CD1c-positive myeloid dendritic cell (primary cell): ENCODE data around the gene RAB6B.
A peak's percentile ranks its signal among the peaks of the same experiment; 100 is the strongest.
"Not testable (repeated sequence)": the region's sequence is repeated elsewhere in the genome, so short reads cannot be mapped to it uniquely, and the experiment has no call there.

Source experiments
- DNase-seq: peaks from one replicate; pipeline ENCODE4 v3.0.0-alpha.2; 2016; ENCODE audit errors: extremely low spot score

The RAB6B gene

DNA sequence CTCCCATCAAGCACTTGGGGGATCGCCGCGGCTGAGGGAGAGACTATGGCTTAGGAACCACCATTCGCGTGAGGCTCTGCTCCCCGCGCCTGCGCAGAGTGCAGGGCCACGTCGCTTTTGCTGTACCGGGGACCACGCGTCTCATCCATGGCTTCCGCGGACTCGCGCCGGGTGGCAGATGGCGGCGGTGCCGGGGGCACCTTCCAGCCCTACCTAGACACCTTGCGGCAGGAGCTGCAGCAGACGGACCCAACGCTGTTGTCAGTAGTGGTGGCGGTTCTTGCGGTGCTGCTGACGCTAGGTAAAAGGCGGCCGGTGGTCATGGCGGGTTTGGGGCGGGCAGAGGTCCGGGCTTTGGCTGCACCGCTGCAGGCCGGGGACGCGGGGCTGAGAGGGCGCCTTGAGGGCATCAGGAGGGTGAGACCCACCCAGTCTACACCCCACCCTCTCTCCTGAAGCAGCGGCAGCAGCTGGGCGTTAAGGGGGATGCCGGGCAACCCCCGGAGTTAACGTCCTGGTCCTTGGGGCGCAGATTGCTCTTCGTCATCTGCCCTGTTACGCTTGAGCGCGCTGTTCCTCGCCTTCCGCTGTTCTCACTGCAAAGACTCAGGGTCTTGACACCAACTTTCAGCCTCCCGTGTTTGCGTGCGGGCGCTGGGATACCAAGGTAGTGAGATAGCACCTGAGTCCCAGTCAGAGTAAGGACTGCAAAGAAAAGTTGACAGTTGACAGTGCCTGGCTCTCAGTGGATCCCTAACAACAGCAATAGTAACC is 89.8 kb downstream of the RAB6B start, which contains the start of gene SRPRB:
Gene SRPRB, plus strand, starts transcription at position 114 of the 774 bp plus-strand sequence. Its CDS starts 34 bp downstream, at position 148.
- DNase-seq: peak; percentile 97

DNA sequence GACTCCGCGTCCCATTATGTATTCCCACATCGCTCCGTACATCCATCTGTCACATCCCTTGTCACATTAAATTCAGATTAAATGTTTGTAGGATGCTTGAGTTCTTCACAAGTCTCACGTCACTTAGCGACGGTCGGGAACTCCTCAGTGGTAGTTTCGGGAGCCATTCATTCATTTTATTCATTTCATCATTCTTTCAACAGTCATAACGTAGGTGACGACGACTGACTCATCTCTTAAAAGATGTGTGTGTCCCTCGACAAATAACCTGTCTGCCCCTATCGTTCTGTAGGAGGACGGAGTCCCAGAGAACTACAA is 90.3 kb downstream of the RAB6B start:
- DNase-seq: no peak

DNA sequence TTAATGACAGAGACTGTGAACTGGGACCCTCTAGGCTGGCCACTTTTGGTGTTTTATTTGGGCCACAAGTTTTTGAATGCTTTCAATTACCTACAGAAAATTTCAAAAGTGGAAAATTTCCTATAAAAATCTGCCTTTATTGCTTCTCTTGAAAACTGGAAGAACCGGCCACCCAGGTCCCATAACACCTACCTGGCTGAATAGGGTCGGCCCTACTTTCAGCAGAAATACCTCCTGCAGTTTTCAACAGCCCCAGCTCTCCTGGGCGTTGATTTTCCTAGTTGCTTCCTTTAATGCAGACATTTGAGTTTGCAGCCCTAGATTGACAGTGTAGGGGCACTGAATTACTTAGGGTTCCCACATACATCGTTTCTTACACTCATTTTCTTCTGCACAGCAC is 90.8 kb downstream of the RAB6B start:
- no peak for DNase-seq

DNA sequence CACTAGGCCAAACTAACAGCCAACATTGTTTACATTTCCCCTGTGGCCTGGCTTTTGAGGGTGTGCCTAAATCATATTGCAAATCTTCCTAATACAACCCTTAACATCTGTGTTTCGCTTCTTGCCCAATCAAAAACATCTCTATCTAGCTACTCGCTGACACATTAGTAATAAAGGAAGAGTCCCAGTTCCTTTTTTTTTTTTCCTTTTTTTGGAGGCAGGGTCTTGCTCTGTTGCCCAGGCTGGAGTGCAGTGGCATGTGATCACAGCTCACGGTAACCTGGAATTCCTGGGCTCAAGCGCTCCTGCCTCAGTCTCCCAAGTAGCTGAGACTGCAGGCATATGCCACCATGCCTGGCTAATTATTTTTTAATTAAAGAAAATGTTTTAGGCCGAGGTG is 92.2 kb downstream of the RAB6B start:
- DNase-seq: peak; percentile 51

DNA sequence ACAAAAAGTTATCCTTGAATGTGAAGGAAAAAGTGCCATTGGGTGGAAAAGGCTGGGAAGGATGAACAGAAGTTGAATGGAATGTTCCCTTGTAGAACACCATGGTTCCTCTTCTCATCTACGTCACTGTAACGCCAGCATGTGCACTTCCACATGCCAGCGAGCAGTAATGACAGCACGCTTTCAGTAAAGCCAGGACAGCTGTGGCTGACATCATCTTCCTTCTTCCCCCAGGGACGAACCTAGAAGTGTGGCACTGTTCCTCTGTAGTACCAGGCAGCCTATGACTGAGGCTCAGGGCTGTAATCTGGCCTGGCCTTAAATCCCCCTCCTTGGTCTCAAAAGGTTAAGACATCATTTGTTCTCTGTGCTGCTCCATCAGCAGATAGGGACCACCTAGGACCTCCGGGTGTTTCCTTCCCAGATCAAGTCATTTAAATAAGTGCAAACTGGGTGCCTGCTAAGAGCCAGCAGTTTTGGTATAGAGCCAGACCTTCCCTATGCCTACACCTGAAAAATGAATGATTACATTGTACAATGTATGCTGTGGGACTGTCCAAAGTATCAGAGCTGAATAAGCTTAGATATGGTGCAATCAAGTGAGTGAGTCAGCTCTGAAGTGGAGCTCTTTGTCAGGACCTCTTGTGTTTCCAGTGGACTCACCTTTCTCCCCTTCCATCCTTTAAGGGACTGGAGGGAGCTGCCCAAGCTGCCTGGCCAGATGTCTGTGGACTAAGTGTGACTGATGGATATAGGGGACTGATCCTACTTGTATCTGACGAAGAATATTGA is 95.7 kb downstream of the RAB6B start:
- peak; percentile 72 for DNase-seq

DNA sequence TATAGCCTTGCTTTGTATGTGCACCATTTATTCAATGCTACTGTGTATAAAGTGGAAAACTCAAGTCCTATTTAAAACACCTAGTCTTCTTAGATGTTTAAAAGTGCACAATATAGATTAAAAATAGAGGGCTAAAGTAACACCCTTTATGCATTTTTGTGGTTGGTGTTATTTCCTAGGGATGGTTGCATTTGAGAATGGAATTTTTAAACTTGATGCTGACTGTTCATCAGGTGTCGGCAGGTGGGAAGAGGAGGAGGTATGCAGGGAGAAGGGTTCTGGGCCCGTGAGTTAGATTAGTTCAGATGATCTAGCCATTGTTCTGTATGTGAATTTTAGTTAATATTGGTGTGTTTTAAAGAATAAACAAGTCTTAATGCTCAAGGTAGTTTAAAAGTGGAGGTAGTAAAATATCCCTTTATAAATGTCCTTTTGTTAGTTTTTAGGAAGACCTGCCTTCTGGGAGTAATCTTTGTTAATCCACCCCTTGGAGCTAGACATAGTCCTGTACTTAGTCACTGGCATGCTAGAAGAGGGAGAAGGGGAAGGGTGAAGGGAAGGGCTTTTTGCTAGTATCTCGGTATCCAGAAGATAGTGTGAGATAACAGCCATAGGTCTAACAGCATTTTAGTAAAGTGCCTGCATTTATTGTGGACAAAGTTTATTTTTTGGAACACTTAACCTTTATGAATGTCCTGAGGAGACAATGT is 98.1 kb downstream of the RAB6B start:
- DNase-seq: no peak

DNA sequence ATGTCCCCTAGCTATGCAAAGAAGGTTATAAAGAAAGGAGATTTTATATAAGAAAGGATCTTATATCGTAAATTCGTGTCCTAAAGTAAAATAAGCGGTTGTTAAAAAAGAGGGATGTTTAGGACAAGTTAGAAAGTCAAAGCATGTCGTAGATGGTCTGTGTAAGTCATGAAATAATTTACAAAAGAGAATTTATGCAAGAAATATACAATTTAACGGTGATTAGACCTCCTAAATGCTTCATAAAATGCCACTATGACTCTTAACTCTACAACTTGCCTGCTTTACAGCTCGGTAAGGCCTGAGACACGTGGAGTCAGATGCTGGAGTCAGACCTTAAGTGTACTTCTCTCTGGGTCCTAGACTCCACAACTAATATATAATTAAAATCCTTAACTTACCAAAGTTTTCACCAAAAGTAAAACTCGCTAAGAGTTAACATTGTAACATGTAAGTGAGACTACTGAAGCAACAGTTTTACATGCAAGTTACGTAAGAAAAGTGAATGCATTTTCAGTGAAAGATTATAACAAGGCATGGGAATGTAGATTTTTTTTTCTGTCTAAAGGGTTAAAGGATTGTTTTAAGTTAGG is 103.4 kb downstream of the RAB6B start:
- DNase-seq: no peak

DNA sequence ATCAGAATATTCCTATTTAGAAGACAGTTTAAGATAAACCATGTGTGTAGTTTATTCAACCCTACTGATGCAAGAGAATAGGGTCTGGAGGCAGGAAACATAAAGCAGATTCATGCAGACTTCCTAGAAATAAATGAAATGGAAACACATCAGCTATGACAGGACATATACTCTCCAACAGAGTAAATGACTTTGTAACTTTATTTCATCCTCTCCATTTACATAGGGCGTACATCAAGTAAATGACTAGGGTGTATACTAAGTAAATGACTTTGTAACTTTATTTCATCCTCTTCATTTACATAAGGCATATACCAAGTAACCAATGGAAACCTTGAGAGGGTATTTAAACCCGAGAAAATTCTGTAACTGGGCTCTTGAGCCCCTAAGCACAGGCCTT is 107.7 kb downstream of the RAB6B start:
- no peak for DNase-seq

DNA sequence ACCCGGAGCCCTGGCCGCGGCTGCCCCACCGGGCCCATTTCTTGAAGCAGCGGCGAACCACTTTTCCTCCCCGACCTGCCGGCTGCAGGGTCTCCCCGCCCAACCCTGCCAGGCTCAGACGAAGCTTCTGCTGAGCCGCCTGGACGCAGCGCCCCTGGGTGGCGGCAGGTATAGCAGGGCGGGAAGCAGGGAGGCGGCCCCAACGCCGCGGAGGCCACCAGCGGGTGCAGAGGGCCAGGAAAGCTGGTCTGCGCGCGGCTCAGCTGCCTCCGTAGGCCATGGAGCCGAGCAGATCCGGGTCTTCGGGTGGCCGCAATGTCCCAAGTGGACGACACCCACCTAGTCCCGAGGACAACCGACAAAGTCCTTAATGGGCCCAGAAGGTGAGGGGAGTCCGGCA is 111.9 kb downstream of the RAB6B start:
- no peak for DNase-seq

DNA sequence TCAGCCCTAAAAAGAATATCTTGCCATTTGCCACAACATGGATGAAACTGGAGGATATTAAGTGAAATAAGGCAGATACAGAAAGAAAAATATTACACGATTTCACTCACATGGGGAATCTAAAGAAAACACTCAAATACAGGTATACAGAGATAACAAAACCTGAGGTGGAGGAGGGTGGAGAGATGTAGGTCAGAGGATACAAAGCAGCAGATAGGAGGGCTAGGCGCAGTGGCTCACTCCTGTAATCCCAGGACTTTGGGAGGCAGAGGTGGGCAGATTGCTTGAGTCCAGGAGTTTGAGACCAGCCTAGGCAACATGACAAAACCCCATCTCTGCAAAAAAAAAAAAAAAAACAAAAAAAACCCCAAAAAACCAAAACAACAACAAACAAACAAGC is 113.2 kb downstream of the RAB6B start:
- DNase-seq: no peak

DNA sequence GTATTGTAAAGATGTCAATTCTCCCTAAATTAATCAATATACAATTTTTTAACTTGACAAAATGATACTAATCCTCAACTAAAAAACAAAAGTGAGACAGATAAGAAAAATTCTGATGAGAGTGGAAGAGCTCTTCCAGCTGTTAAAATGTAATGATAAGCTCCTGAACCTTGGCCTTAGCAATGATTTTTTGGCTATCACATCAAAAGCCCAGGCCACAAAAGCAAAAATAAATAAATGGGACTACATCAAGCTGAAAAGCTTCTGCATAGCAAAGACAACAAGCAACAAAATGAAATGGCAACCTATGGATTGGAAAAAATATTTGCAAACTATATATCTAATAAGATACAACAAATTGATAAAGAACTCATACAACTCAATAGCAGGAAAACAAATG is 114.1 kb downstream of the RAB6B start:
- DNase-seq: no peak

DNA sequence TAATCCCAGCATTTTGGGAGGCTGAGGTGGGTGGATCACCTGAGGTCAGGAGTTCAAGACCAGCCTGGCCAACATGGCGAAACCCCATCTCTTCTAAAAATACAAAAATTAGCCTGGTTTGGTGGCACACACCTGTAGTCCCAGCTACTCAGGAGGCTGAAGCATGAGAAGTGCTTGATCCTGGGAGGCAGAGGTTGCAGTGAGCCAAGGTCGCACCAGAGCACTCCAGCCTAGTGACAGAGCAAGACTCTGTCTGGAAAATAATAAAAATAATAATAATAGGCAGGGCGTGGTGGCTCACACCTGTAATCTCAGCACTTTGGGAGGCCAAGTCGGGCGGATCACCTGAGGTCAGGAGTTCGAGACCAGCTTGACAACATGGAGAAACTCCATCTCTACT is 114.9 kb downstream of the RAB6B start:
- DNase-seq: not testable (repeated sequence)

DNA sequence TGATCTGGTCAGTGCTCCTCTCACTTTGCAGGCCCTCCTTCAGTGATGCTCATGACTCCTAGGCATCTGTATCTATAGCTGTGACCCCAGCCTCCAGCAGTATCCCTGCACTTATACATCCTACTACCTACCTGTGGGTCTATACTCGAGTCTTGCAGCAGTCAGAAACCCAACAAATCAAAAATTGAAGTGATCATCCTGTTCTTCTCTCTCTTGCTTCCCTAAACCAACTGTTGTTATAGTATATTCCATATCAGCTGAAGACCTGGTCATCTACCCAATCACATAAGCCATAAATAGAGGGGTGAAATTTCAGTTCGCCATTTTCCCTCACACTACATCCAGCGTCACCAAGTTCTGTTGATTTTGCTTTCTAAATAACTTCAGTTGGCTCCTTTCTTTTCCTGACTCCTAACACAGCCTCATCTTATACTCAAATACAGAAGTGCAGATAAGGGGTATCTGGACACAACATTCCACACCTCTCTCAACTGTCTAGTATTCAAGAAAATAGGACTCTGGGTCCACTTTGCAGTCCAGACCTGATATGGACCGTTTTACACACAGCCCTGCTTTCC is 116.0 kb downstream of the RAB6B start:
- no peak for DNase-seq

DNA sequence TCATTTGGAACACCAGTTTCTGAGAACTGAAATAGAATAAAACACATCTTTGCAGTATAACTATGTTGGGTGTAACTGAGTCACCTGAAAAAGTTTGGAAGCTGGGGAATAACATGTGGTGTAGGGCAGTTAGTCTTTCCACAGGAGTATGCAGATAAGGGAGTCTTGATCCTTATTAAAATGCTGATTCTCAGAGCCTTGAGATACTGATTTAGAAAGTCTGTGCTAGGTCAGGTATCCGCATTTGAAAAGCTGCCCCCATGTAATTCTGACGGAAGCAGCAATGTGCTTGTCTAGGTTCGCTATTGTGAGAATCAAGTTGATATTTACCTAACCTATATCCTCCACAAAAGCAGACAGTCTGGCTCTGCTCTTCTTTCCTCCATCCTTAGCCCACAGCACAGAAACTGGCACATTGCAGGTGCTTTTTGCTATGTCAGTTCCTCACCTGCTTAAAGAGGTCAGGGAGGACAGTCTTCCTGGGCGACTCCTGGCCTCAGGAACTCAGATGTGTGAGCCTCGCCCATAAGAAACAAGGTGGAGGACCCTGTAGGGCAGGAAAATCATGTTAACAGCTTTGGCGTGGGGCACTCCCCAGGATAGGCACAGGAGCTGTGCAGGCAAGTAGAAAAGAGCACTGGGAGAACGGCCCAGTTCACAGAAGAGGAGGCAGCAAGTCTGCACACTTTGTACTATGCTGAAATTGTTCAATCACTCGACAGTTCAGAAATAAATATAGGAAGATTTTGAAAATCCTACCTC is 117.7 kb downstream of the RAB6B start:
- DNase-seq: no peak

DNA sequence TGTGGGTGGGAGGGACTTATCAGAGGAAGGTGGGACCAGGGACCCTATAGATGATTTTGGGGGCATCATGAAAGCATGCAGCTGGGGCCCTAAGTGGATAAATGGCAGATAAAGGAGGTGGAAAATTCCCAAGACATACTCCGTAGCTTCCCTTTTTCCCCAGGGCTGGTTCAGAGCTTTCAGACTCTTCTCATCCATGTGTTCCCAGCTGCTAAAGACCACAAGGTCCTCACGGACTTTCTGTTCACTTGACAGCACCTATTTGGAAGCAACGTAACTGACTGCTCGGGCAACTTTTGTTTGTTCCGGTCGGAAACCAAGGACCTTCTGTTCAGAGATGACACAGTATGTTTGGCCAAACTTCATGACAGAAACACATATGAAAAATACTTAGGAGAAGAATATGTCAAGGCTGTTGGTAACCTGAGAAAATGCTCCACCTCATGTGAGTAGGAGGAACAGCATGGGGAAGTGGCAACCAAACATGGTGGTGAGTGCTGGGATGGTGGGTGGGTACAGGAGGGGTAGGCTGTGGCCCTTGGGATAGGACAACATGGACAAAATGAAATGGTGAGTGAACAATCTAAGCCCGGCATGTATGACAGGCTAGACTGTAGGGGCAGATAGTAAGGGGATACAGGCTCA is 118.8 kb downstream of the RAB6B start:
- DNase-seq: no peak

DNA sequence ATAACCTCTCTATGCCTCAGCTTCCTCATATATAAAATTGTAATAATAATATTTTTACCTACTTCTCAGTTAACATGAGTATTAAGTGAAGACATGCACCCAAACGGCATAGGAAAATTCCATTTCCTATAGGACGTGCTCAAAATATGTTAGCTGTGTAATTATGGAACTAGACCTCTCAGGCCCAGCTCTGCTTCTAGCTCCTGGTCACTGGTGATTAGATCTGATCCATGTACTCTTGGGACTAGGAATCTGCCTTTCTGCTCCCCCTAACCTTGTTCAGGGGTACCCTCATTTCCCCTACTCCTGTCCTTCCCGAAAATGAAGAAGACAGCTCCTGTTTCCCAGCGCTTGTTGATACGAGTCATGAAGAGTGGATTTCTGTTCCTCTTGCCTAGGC is 119.8 kb downstream of the RAB6B start:
- DNase-seq: no peak

DNA sequence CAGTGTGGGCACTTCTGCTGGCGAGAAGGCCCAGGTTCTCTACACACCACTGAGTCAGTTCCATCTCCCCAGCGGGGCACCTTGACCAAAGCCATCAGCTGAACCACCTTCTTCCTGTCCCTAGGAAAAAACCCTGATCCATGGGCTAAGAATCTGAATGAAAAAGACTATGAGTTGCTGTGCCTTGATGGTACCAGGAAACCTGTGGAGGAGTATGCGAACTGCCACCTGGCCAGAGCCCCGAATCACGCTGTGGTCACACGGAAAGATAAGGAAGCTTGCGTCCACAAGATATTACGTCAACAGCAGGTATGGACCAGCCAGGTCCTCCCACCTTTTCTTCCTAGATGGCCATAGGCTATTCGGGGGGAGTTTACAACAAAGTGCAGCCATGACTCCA is 120.4 kb downstream of the RAB6B start:
- no peak for DNase-seq
